ENCODE data around the gene CCS.
"Not testable (repeated sequence)": the region's sequence is repeated elsewhere in the genome, so short reads cannot be mapped to it uniquely, and the experiment has no call there.

Gene CCS

DNA sequence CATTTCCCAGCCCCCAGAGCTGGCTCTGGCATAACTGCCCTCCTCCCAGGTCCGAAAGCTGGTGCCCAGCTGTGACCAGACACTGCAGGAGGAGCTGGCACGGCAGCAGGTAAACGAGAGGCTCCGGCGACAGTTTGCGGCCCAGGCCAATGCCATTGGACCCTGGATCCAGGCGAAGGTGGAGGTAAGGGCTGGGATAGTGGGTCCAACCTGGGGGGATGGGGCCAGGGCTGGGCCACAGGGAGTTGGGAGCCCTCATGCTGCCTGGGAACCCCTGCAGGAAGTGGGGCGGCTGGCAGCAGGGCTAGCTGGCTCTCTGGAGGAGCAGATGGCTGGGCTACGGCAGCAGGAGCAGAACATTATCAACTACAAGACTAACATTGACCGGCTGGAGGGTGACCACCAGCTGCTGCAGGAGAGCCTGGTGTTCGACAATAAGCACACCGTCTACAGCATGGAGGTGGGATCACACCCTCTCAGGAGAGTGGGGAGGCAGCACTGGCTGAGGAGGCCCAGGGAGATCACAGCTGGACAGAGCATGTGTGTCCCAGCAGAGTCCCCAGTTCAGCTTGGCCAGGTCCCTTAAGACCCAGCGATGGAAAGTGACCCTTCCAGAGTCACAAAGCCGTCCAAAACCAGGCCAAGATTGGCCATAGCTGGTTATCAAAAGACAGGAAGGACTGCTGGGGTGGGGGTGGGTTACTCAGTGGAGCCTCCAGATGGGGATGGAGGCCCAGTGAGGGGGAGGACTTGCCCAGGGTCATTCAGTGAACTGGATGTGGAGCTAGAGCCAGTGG lies 31.6 kb upstream of the CCS start:
- DNase-seq (ENCODE audit: low spot score): no peak

- no peak for DNase-seq (ENCODE audit: low spot score)
Observed at GRCh38 chr11:66561975-66562248, 31.1 kb upstream of the CCS start.

- no peak for DNase-seq (ENCODE audit: low spot score)
Observed at GRCh38 chr11:66562275-66562674, 30.7 kb upstream of the CCS start.

- DNase-seq (ENCODE audit: low spot score): no peak
Observed at GRCh38 chr11:66562907-66563583, 29.9 kb upstream of the CCS start.

GRCh38 chr11:66563832-66564231 lies 29.2 kb upstream of the CCS start:
- DNase-seq (ENCODE audit: low spot score): no peak

DNA sequence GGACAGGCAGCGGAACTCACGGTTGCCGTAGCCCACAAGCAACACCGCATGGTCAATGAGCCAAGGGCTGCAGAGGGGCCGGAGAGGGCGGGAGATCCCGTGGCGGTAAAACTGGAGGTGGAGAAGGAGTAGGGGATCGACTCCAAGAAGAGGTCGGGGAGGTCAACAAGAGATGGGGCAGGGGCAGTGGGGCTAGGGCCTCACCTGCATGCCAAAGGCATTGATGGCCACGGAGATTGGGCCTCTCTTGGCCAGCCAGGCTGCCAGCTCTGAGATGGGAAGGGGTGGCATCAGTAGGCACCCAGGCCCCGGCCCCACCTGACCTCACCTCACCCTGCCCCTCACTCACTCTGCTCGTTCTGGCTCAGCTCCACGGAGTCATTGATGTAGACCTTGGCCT lies 28.4 kb upstream of the CCS start:
- DNase-seq (ENCODE audit: low spot score): no peak

- no peak for DNase-seq (ENCODE audit: low spot score)
Observed at GRCh38 chr11:66564984-66565383, 28.0 kb upstream of the CCS start.

- DNase-seq (ENCODE audit: low spot score): no peak
Observed at GRCh38 chr11:66566221-66566620, 26.8 kb upstream of the CCS start.

DNA sequence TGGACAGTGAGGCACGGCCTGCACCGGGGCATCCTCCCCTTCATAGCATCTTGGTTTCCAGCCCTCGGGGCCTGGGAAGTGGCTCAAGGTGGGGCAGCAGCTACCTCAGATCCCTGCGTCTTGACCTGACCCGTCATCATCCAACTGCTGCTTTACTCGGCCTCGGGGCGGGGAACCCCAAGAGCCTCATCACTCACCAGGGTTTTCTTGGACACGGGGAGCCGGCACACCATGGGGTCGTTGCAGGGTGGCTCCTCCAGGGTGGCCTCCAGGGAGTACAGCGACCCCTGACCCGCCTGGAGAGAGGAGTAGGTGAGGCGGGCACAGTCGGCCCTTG lies 25.2 kb upstream of the CCS start:
- no peak for DNase-seq (ENCODE audit: low spot score)

- DNase-seq (ENCODE audit: low spot score): no peak
Observed at GRCh38 chr11:66568124-66568916, 24.7 kb upstream of the CCS start, which contains the start of gene CTSF. Gene CTSF (minus strand): TSS chr11:66568606. CDS start chr11:66568486, 120 bp downstream.

DNA sequence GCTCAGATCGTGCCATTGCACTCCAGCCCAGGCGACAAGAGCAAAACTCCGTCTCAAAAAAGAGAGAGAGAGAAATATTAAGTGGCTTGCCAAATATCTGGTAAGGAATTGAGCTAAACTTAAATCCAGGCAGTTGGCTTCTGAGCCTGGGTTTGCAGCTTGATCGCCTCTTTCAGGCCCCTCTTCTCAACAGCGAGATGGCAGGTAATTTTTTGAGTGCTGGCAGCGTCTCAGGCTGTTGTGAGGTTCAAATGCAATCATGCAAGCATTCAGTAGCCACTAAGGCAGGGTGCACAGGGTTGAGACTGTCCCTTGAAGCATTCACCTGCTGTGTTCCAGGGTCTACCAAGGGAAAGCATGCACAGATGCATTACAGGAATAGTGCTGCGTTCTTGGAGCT lies 23.9 kb upstream of the CCS start:
- no peak for DNase-seq (ENCODE audit: low spot score)

GRCh38 chr11:66570079-66570849 lies 22.7 kb upstream of the CCS start:
- DNase-seq (ENCODE audit: low spot score): no peak

GRCh38 chr11:66570850-66571180 lies 22.2 kb upstream of the CCS start:
- DNase-seq (ENCODE audit: low spot score): no peak

DNA sequence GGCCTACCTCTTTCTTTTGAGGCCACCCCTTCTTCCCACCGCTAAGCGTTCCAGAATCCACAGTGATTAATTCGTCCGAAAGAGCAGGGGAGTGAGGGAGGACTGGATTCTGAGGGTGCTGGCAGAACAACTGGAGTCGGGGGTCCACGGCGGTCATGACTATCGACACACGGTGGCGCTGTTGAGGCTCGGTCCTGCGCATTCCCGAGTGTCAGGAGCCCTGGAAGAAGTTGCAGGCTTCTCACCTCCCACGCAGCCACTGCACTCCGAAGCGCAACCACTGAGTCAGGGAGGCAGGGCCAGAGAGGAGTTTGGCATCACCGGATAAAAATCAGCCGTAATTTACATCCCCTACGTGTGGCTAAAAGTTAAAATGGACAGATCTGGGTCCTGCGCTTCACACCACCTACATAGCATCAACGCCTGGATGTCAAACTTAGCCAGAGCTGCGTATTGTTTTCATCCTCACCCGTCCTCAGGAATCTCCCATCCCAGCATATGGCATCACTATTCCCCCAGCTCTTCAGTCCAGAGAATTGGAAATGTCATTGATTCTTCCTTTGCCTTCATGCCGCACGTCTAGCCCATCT lies 13.9 kb upstream of the CCS start:
- DNase-seq (ENCODE audit: low spot score): peak; percentile 63

- DNase-seq (ENCODE audit: low spot score): no peak
Observed at GRCh38 chr11:66580803-66581202, 12.2 kb upstream of the CCS start.

GRCh38 chr11:66581261-66581660 lies 11.7 kb upstream of the CCS start:
- no peak for DNase-seq (ENCODE audit: low spot score)

DNA sequence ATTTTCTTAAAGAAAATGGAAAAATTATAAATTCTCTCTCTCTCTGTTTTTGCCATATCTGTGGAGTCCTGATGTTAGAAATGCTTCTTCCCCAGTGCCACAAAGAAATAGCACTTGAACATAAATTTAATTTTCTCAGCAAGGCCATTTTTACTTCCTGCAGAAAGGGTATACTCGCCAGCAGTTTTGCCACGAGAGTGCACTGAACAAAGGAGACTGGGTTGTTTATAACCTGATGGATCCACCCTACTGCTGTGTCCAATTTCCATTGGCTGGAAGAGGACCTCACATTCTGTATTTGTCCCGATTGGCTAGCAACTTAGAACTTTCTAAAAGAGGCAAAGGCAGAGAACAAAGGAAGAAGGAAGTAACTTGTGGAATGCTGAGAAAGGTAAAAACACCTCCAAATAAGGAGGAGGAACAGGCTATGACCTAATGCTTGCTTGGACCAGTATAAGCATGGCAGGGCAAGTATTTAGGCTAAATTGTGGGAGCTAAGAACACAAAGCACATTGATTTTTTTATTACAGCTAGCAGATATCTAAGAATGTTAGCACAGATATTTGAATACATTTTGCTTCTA lies 10.3 kb upstream of the CCS start:
- not testable (repeated sequence) for DNase-seq (ENCODE audit: low spot score)

DNA sequence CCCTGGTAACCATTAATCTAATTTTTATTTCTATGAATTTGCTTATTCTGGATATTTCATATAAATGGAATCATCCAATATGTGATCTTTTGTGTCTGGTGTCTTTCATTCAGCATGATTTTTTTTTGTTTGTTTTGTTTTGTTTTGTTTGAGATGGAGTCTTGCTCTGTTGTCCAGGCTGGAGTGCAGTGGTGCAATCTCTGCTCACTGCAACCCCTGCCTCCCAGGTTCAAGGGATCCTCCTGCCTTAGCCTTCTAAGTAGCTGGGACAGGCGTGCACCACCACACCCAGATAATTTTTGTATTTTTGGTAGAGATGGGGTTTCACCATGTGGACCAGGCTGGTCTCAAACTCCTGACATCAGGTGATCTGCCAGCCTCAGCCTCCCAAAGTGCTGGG lies 7.5 kb upstream of the CCS start:
- DNase-seq (ENCODE audit: low spot score): not testable (repeated sequence)

DNA sequence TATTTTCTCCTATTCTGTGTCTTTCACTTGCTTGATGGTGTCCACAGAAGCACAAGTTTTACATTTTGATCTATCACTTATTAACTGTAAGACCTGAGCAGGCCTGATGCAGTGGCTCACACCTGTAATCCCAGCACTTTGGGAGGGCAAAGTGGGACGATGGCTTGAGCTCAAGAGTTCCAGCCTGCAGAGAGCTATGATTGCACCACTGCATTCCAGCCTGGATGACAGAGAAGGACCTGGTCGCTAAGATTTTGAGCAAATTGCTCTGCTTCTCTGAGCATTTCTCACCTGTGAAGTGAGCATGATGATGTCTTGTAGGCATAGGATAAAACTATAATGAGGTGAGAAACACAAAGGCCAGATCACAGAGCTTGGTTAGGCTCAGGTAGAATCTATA lies 6.8 kb upstream of the CCS start:
- no peak for DNase-seq (ENCODE audit: low spot score)

- not testable (repeated sequence) for DNase-seq (ENCODE audit: low spot score)
Observed at GRCh38 chr11:66589315-66589714, 3.7 kb upstream of the CCS start.

- DNase-seq (ENCODE audit: low spot score): no peak
Observed at GRCh38 chr11:66589996-66590675, 2.8 kb upstream of the CCS start.

Measured in NAMALWA (cell line).